Activated T-cell treated with anti-CD3 and anti-CD28 coated beads, Interleukin-2, amount 50 U/mL, for 72 hours (primary cell): ENCODE measurements around the gene F5. TPM values are rescaled to one million over a fixed set of nuclear protein-coding genes. Genes with fewer than 3 reads are reported as not detected.
A peak's percentile ranks its signal among the peaks of the same experiment; 100 is the strongest.

Experiments used
- ATAC-seq, 2 donors: fragments of 150-1000 bp; cut with Tn5 transposase; replicated peaks in 1 of 2; 2 replicates each; pipeline ENCODE4 v1.10.0; 2021; ENCODE audit warnings: moderate library complexity in 2 of 2, mild to moderate bottlenecking in 1 of 2
- DNase-seq, 2 donors: peaks; one replicate each; pipeline ENCODE4 v3.0.0; 2021 to 2022; ENCODE audit warnings: mixed read lengths in 1 of 2
- H3K27ac Mint-ChIP-seq: one replicate; pipeline ENCODE4 v1.8.0; 2022; ENCODE audit warnings: mild to moderate bottlenecking, moderate library complexity, mixed read lengths
- H3K27me3 Mint-ChIP-seq: one replicate; pipeline ENCODE4 v1.8.0; 2022; ENCODE audit warnings: low read depth, mixed read lengths
- H3K36me3 Mint-ChIP-seq, 2 donors: one replicate each; pipeline ENCODE4 v1.8.0; 2022; ENCODE audit warnings: mixed read lengths in 2 of 2, mild to moderate bottlenecking in 1 of 2; ENCODE audit not compliant: insufficient read depth in 2 of 2
- H3K4me1 Mint-ChIP-seq: one replicate; pipeline ENCODE4 v1.8.0; 2022; ENCODE audit warnings: low read depth, mixed read lengths
- H3K4me3 Mint-ChIP-seq, 2 donors: one replicate each; pipeline ENCODE4 v1.8.0; 2022; ENCODE audit warnings: mild to moderate bottlenecking in 2 of 2, mixed read lengths in 2 of 2, moderate library complexity in 2 of 2
- H3K9me3 Mint-ChIP-seq, 2 donors: one replicate each; pipeline ENCODE4 v1.8.0; 2022; ENCODE audit warnings: mixed read lengths in 2 of 2
- total RNA-seq, 2 donors: library from RNA; stranded (reverse); gene quantifications; one replicate each; pipeline ENCODE4 v1.2.3, GENCODE V29; 2022

F5 gene
- total RNA-seq, 2 donors from 2014 or later: 37.4 to 81.5 TPM

- peaks cover 7% of the 10 kb centered on the region for H3K4me1 Mint-ChIP-seq
- no peak overlapping the region for H3K27ac Mint-ChIP-seq
- DNase-seq: no peak
- ATAC-seq: no peak
- no peaks in the 10 kb centered on the region for H3K27me3 Mint-ChIP-seq
- H3K9me3 Mint-ChIP-seq: no peaks in the 10 kb centered on the region
- no peak overlapping the region for H3K4me3 Mint-ChIP-seq
- peaks cover 11 to 19% of the 10 kb centered on the region in 2 donors for H3K36me3 Mint-ChIP-seq
These were observed 8.1 kb downstream of the F5 start for GRCh38 chr1:169577981-169578738.

GRCh38 chr1:169576935-169577331 is 9.3 kb downstream of the F5 start:
- no peaks in the 10 kb centered on the region for H3K4me1 Mint-ChIP-seq
- no peaks in the 10 kb centered on the region for H3K27me3 Mint-ChIP-seq
- no peak overlapping the region for H3K4me3 Mint-ChIP-seq
- DNase-seq: no peak
- peaks cover 14 to 21% of the 10 kb centered on the region in 2 donors for H3K36me3 Mint-ChIP-seq
- H3K27ac Mint-ChIP-seq: no peak overlapping the region
- ATAC-seq: no peak
- no peaks in the 10 kb centered on the region for H3K9me3 Mint-ChIP-seq

- ATAC-seq (no peak), DNase-seq (no peak)
- Mint-ChIP-seq H3K27me3 (no peaks in the 10 kb centered on the region), H3K4me3 (no peak overlapping the region), H3K4me1 (no peaks in the 10 kb centered on the region), H3K36me3 (peaks cover 14 to 27% of the 10 kb centered on the region in 2 donors), H3K27ac (no peak overlapping the region), H3K9me3 (no peaks in the 10 kb centered on the region)
These were observed 9.9 kb downstream of the F5 start for GRCh38 chr1:169576241-169576934.

GRCh38 chr1:169574336-169574735 is 11.9 kb downstream of the F5 start:
- DNase-seq (no peak), ATAC-seq (no peak)
- no peaks in the 10 kb centered on the region for H3K4me1 Mint-ChIP-seq
- H3K9me3 Mint-ChIP-seq: no peaks in the 10 kb centered on the region
- H3K27me3 Mint-ChIP-seq: no peaks in the 10 kb centered on the region
- H3K36me3 Mint-ChIP-seq: peaks cover 15 to 37% of the 10 kb centered on the region in 2 donors
- no peak overlapping the region for H3K4me3 Mint-ChIP-seq
- H3K27ac Mint-ChIP-seq: no peak overlapping the region

- Mint-ChIP-seq H3K4me1 (no peaks in the 10 kb centered on the region), H3K27me3 (no peaks in the 10 kb centered on the region), H3K4me3 (no peak overlapping the region), H3K27ac (no peak overlapping the region), H3K9me3 (no peaks in the 10 kb centered on the region), H3K36me3 (peaks cover 14 to 37% of the 10 kb centered on the region in 2 donors)
- ATAC-seq (no peak), DNase-seq (no peak)
These were observed 14.1 kb downstream of the F5 start for GRCh38 chr1:169572187-169572586.

GRCh38 chr1:169571450-169571849 is 14.8 kb downstream of the F5 start:
- Mint-ChIP-seq H3K36me3 (peaks cover 14 to 39% of the 10 kb centered on the region in 2 donors), H3K27me3 (no peaks in the 10 kb centered on the region), H3K4me1 (no peaks in the 10 kb centered on the region), H3K27ac (no peak overlapping the region), H3K9me3 (no peaks in the 10 kb centered on the region), H3K4me3 (no peak overlapping the region)
- ATAC-seq (no peak), DNase-seq (no peak)

- Mint-ChIP-seq H3K4me1 (no peaks in the 10 kb centered on the region), H3K36me3 (peaks cover 14 to 40% of the 10 kb centered on the region in 2 donors)
- ATAC-seq: no peak
These were observed 16.1 kb downstream of the F5 start for GRCh38 chr1:169570172-169570574.

GRCh38 chr1:169568497-169568896 is 17.8 kb downstream of the F5 start:
- H3K4me3 Mint-ChIP-seq: no peak overlapping the region
- H3K9me3 Mint-ChIP-seq: no peaks in the 10 kb centered on the region
- no peak for ATAC-seq
- H3K4me1 Mint-ChIP-seq: no peaks in the 10 kb centered on the region
- H3K36me3 Mint-ChIP-seq: peaks cover 22 to 52% of the 10 kb centered on the region in 2 donors
- no peaks in the 10 kb centered on the region for H3K27me3 Mint-ChIP-seq
- no peak overlapping the region for H3K27ac Mint-ChIP-seq
- no peak for DNase-seq

More at GRCh38 chr1:169570172-169570574, 16.1 kb downstream of the F5 start:
- no peak overlapping the region for H3K27ac Mint-ChIP-seq
- no peaks in the 10 kb centered on the region for H3K27me3 Mint-ChIP-seq
- no peak overlapping the region for H3K4me3 Mint-ChIP-seq
- DNase-seq: no peak
- no peaks in the 10 kb centered on the region for H3K9me3 Mint-ChIP-seq

GRCh38 chr1:169565335-169566271 is 20.7 kb downstream of the F5 start:
- ATAC-seq (no peak), DNase-seq (no peak)
- Mint-ChIP-seq H3K27ac (no peak overlapping the region), H3K4me1 (no peaks in the 10 kb centered on the region), H3K36me3 (peaks cover 23 to 45% of the 10 kb centered on the region in 2 donors), H3K4me3 (no peak overlapping the region), H3K9me3 (peaks cover 0 to 3% of the 10 kb centered on the region in 2 donors), H3K27me3 (no peaks in the 10 kb centered on the region)

GRCh38 chr1:169563650-169564049 is 22.6 kb downstream of the F5 start:
- Mint-ChIP-seq H3K36me3 (peaks cover 25 to 55% of the 10 kb centered on the region in 2 donors), H3K4me1 (no peaks in the 10 kb centered on the region), H3K9me3 (peaks cover 0 to 3% of the 10 kb centered on the region in 2 donors), H3K4me3 (no peak overlapping the region), H3K27me3 (no peaks in the 10 kb centered on the region), H3K27ac (peak overlapping the region; percentile 18)
- ATAC-seq (no peak), DNase-seq (no peak)

- Mint-ChIP-seq H3K4me1 (no peaks in the 10 kb centered on the region), H3K36me3 (peaks cover 25 to 61% of the 10 kb centered on the region in 2 donors), H3K27me3 (no peaks in the 10 kb centered on the region), H3K27ac (no peak overlapping the region), H3K9me3 (peaks cover 0 to 3% of the 10 kb centered on the region in 2 donors), H3K4me3 (no peak overlapping the region)
- ATAC-seq (no peak), DNase-seq (no peak)
These were observed 23.2 kb downstream of the F5 start for GRCh38 chr1:169563019-169563615.

- no peak overlapping the region for H3K4me3 Mint-ChIP-seq
- DNase-seq (no peak), ATAC-seq (no peak)
- H3K27me3 Mint-ChIP-seq: no peaks in the 10 kb centered on the region
- peaks cover 25 to 71% of the 10 kb centered on the region in 2 donors for H3K36me3 Mint-ChIP-seq
- H3K9me3 Mint-ChIP-seq: peaks cover 0 to 3% of the 10 kb centered on the region in 2 donors
- H3K27ac Mint-ChIP-seq: no peak overlapping the region
- no peaks in the 10 kb centered on the region for H3K4me1 Mint-ChIP-seq
These were observed 24.6 kb downstream of the F5 start for GRCh38 chr1:169561692-169562091.
